KMS-11 (cell line): ENCODE data around the gene SEMA4G.

Source experiments
- H2AFZ ChIP-seq: fragments of 200-600 bp; sonication (generic); 2 replicates; pipeline ENCODE4 v1.6.1; 2016; ENCODE audit warnings: antibody characterized with exemption, mixed run types, low read depth
- H3K27ac ChIP-seq: fragments of 200-600 bp; sonication (generic); 2 replicates; pipeline ENCODE4 v1.6.1; 2016; ENCODE audit warnings: mild to moderate bottlenecking, mixed run types
- H3K27me3 ChIP-seq: fragments of 200-600 bp; sonication (generic); 2 replicates; pipeline ENCODE4 v1.6.1; 2017; ENCODE audit warnings: mild to moderate bottlenecking, low read depth, mixed run types, moderate library complexity; ENCODE audit not compliant: insufficient read depth
- H3K36me3 ChIP-seq: fragments of 200-600 bp; sonication (generic); 2 replicates; pipeline ENCODE4 v1.6.1; 2017; ENCODE audit warnings: mild to moderate bottlenecking, mixed run types; ENCODE audit not compliant: insufficient read depth
- H3K4me1 ChIP-seq: fragments of 200-600 bp; sonication (generic); 2 replicates; pipeline ENCODE4 v1.6.1; 2016; ENCODE audit warnings: mild to moderate bottlenecking, low read depth, mixed run types; ENCODE audit not compliant: poor library complexity, severe bottlenecking
- H3K4me2 ChIP-seq: fragments of 200-600 bp; sonication (generic); 2 replicates; pipeline ENCODE4 v1.7.0; 2016; ENCODE audit warnings: mild to moderate bottlenecking, mixed run types
- H3K4me3 ChIP-seq: fragments of 200-600 bp; sonication (generic); IDR thresholded peaks from 2 replicates; pipeline ENCODE4 v1.6.1; 2017; ENCODE audit warnings: low read depth, low read length, mixed read lengths; ENCODE audit not compliant: insufficient read depth
- H3K79me2 ChIP-seq: fragments of 200-600 bp; sonication (generic); 2 replicates; pipeline ENCODE4 v1.6.1; 2016; ENCODE audit warnings: low read depth, mixed run types; ENCODE audit not compliant: insufficient read depth
- H3K9ac ChIP-seq: fragments of 200-600 bp; sonication (generic); 2 replicates; pipeline ENCODE4 v1.6.1; 2016; ENCODE audit warnings: mild to moderate bottlenecking, mixed run types
- H4K20me1 ChIP-seq: fragments of 200-600 bp; sonication (generic); 2 replicates; pipeline ENCODE4 v1.6.1; 2016; ENCODE audit warnings: mild to moderate bottlenecking, mixed run types; ENCODE audit not compliant: insufficient read depth
- CTCF ChIP-seq: fragments of 200-600 bp; sonication (generic); conservative IDR thresholded peaks from 2 replicates; pipeline ENCODE4 v1.6.1; 2017; ENCODE audit warnings: low read depth, mild to moderate bottlenecking, antibody characterized with exemption, low read length, moderate library complexity, mixed read lengths

The SEMA4G gene

GRCh38 chr10:100930368-100930767 is 38.9 kb upstream of the SEMA4G start:
- H3K27ac ChIP-seq = no peak overlapping the region
- H3K27me3 ChIP-seq = no peaks in the 10 kb centered on the region
- H3K36me3 ChIP-seq = no peaks in the 10 kb centered on the region
- no peak for TF ChIP-seq CTCF
- H3K4me3 ChIP-seq = no peak overlapping the region
- no peaks in the 10 kb centered on the region for H3K4me1 ChIP-seq
- H3K9ac ChIP-seq = no peak overlapping the region
- H2AFZ ChIP-seq = no peak overlapping the region
- H3K79me2 ChIP-seq = no peaks in the 10 kb centered on the region
- H4K20me1 ChIP-seq = no peaks in the 10 kb centered on the region
- no peak overlapping the region for H3K4me2 ChIP-seq

GRCh38 chr10:100934084-100934659 is 35.1 kb upstream of the SEMA4G start:
- TF ChIP-seq CTCF = peak; percentile 58; the same call in 1 of the 2 replicates
- Histone ChIP-seq H2AFZ (no peak overlapping the region), H3K4me1 (peaks cover 5% of the 10 kb centered on the region), H3K36me3 (no peaks in the 10 kb centered on the region), H3K9ac (no peak overlapping the region), H3K27ac (no peak overlapping the region), H3K4me2 (no peak overlapping the region), H4K20me1 (no peaks in the 10 kb centered on the region), H3K27me3 (no peaks in the 10 kb centered on the region), H3K79me2 (no peaks in the 10 kb centered on the region), H3K4me3 (no peak overlapping the region)

GRCh38 chr10:100939763-100940344 is 29.4 kb upstream of the SEMA4G start:
- Histone ChIP-seq H3K79me2 (no peaks in the 10 kb centered on the region), H3K4me2 (no peak overlapping the region), H3K4me1 (peaks cover 5% of the 10 kb centered on the region), H3K9ac (no peak overlapping the region), H3K27ac (no peak overlapping the region), H3K4me3 (no peak overlapping the region), H4K20me1 (no peaks in the 10 kb centered on the region), H2AFZ (no peak overlapping the region), H3K36me3 (no peaks in the 10 kb centered on the region), H3K27me3 (no peaks in the 10 kb centered on the region)
- no peak for TF ChIP-seq CTCF

- H3K27ac ChIP-seq = no peak overlapping the region
- no peaks in the 10 kb centered on the region for H3K27me3 ChIP-seq
- no peak overlapping the region for H3K9ac ChIP-seq
- TF ChIP-seq CTCF = no peak
- H3K4me2 ChIP-seq = no peak overlapping the region
- H4K20me1 ChIP-seq = no peaks in the 10 kb centered on the region
- no peaks in the 10 kb centered on the region for H3K4me1 ChIP-seq
- H3K79me2 ChIP-seq = no peaks in the 10 kb centered on the region
- H3K4me3 ChIP-seq = no peak overlapping the region
- no peaks in the 10 kb centered on the region for H3K36me3 ChIP-seq
- no peak overlapping the region for H2AFZ ChIP-seq
Measured at GRCh38 chr10:100942229-100942628, 27.1 kb upstream of the SEMA4G start.
